IPS-NIHi11 (cell line): Measurements from ENCODE around the gene COL4A4.
A peak's percentile ranks its signal among the peaks of the same experiment; 100 is the strongest.

Experiments used
- DNase-seq: peaks from one replicate; pipeline ENCODE4 v3.0.0; 2012; ENCODE audit warnings: mixed read lengths, low spot score

Gene COL4A4

GRCh38 chr2:226979004-226979403, 185.0 kb downstream of the COL4A4 start:
- peak; percentile 14 for DNase-seq

GRCh38 chr2:226978300-226978699, 185.7 kb downstream of the COL4A4 start:
- DNase-seq = no peak

- no peak for DNase-seq
Measured at GRCh38 chr2:226977775-226978190, 186.2 kb downstream of the COL4A4 start.

GRCh38 chr2:226973816-226974215, 190.2 kb downstream of the COL4A4 start:
- no peak for DNase-seq

- no peak for DNase-seq
Measured at GRCh38 chr2:226971770-226972169, 192.2 kb downstream of the COL4A4 start.

GRCh38 chr2:226971084-226971483, 192.9 kb downstream of the COL4A4 start:
- no peak for DNase-seq

GRCh38 chr2:226970362-226970761, 193.6 kb downstream of the COL4A4 start:
- no peak for DNase-seq

GRCh38 chr2:226969417-226970080, 194.5 kb downstream of the COL4A4 start:
- no peak for DNase-seq

GRCh38 chr2:226965376-226965775, 198.6 kb downstream of the COL4A4 start:
- DNase-seq = no peak

- DNase-seq = no peak
Measured at GRCh38 chr2:226963528-226963927, 200.5 kb downstream of the COL4A4 start.

GRCh38 chr2:226962176-226962773, 201.7 kb downstream of the COL4A4 start:
- DNase-seq = no peak

GRCh38 chr2:226959418-226959817, 204.6 kb downstream of the COL4A4 start:
- DNase-seq = no peak

GRCh38 chr2:226956659-226957058, 207.3 kb downstream of the COL4A4 start:
- DNase-seq = no peak

GRCh38 chr2:226953826-226954225, 210.2 kb downstream of the COL4A4 start:
- DNase-seq = no peak

GRCh38 chr2:226953206-226953605, 210.8 kb downstream of the COL4A4 start:
- DNase-seq = no peak
